ENCODE data around the gene DPY19L3.

- no peak for TF ChIP-seq CTCF (conservative IDR thresholded peaks at IDR 0.05; ENCODE audit: low read length)
- TF ChIP-seq EZH2phosphoT487 (IDR thresholded peaks at IDR 0.05; ENCODE audit: borderline replicate concordance), result no peak
These were observed 31.1 kb downstream of the DPY19L3 start for GRCh38 chr19:32436692-32437091.

Data from Loucy (cell line).